HG02798 (cell line): ENCODE results near the gene DRP2.
"Not testable (repeated sequence)": the region's sequence is repeated elsewhere in the genome, so short reads cannot be mapped to it uniquely, and the experiment has no call there.

Source experiments
- ATAC-seq: cut with Tn5 transposase; IDR thresholded peaks from one replicate; pipeline ENCODE4 v1.9.1; 2021; ENCODE audit warnings: mild to moderate bottlenecking; ENCODE audit not compliant: unreplicated experiment, poor library complexity

The DRP2 gene

DNA sequence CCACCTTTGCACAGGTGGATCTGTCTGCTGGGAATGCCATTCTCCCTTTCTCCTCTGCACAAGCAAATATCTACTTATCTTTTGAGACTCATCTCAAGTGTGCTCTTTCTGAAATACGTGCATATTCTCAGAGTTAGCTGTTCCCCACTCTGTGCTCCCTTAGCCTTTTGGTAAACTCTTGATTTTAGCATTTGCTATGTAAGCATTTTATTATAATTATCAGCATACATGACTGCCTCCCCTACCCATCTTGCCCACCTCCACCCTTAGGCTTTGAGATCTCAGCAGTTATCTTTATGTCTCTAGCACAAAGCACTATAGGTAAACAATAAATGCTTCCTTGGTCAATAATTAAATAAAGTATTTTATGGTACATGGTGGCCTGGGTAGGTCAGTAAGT, 11.5 kb downstream of the DRP2 start:
- no peak for ATAC-seq

DNA sequence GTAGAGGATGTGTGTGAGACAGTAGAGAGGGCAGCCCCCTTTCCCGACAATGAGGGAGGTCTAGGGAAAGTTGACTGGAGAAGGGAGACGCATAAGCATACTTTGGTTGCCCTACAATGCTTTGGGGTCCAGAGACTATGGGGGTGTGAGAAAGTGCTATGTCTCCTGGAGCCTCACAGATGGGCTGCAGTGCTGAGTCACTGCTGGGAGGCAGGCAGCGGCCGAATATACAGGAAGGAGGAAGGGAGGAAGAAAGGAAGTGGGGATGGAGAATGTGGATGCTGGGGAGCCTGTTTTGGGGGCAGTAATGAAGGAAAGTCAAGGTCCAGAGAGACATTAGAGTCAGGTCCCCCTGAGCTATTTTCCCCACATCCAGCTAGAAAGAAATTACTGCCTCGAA, 12.7 kb downstream of the DRP2 start:
- no peak for ATAC-seq

DNA sequence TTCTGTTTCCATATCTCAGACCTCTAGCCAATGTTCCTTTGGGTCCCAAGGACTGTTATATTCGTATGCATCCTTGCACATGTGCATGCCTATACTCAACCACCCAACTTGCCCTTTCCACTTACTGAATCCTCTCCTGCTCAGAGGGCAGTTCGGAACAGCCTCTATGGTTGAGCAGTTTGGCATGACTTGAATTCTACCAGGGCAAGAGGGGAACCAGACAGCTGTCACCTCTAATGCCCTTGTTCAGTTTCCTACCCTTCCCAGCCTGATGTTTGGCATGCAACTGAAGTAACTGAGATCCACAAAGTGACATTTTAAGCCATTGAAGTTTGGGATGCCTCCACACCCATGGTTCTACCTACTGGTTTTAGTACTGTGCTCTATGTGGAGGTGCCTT, 17.5 kb downstream of the DRP2 start:
- no peak for ATAC-seq

DNA sequence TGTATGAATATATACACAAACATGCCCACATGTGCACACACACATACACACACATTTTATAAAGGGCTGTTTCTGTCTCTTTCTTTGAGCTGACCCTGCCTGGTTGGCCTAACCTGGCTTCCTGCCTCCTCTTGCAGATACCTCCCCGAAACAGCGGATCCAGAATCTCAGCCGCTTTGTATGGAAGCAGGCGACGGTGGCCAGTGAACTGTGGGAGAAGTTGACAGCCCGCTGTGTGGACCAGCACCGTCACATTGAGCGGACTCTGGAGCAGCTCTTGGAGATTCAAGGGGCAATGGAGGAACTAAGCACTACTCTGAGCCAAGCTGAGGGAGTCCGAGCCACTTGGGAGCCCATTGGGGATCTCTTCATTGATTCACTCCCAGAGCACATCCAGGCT, 21.9 kb downstream of the DRP2 start:
- no peak for ATAC-seq

DNA sequence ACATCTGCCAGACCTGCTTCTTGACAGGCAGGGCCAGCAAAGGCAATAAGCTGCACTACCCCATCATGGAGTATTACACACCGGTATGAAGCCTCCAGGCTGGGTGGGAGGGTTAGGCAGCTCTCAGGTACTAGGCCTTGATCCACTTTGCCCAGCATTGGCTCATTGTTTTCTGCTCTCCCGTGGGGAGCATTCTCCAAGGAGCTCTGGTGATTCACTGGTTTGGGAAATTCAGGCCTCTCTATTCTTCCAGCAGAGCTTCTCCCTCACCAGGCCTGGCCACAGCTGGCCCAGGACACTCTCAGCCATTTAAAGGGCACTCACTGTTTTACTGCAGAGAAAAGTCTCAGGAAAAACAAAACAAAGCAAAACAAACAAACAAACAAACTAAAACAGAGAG, 33.0 kb downstream of the DRP2 start:
- no peak for ATAC-seq

DNA sequence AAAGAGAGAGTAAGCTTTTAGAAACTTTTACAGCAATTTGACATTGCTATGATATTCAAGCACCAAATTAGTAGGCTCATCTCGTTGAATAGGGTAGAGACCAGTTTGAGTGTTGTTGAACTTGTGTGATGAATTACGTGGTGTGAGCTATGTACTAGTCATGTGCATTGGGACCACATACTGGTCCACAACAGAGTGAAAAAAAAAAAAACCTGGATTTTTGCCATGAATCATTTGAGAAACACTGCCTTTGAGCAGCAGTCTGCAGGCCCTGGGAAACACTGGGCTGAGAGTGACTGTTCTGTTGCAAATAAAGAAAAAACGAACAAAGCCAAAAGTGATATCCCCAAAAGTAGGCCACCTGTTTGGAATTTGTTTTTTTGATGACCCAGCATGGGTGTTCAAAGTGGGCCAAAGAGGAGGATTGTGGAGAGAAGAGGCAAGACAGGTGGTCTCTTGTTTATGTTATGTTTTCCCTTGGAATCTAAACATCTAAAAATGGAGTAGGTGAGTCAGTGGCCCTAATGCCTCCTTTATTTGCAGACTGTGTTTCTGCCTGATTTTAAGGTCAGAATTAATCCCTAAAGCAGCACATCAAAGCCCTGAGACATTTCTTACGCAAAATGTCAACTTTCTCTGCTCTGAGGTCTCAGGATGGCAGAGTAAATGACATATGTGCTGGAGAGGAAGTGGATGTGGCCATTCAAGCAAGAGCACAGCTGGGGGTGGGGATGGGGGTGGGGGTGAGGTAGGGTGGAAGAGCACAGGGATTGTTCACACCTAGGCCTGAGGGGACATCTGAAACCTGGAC, 38.1 kb downstream of the DRP2 start:
- no peak for ATAC-seq

DNA sequence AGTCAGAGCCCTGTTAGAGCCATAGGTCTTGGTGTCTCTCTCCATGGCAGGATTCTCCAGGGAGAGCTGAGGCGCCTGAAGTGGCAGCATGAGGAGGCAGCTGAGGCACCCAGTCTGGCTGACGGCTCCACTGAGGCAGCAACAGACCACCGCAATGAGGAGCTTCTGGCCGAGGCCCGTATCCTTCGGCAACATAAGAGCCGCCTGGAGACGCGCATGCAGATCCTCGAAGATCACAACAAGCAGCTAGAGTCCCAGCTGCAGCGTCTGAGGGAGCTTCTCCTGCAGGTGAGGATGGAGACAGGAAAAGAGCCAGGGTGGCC, 38.6 kb downstream of the DRP2 start:
- ATAC-seq = no peak

DNA sequence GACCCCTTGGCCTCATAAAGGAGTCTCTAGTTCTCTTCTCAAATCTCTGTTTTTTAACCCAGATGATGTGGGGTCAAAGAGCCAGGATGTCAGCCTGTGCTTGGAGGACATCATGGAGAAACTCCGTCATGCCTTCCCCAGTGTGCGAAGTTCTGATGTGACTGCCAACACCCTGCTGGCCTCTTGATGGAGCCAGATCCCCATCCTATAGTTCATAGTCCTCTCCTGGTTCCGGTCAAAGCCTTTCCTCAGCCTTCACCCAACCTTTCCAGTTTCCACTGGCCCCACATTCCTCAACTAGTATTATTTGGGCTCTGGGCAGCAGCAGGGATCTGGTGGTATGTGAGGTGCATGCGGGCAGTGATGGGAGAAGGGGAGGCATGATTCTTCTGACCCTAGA, 40.8 kb downstream of the DRP2 start:
- ATAC-seq = no peak

DNA sequence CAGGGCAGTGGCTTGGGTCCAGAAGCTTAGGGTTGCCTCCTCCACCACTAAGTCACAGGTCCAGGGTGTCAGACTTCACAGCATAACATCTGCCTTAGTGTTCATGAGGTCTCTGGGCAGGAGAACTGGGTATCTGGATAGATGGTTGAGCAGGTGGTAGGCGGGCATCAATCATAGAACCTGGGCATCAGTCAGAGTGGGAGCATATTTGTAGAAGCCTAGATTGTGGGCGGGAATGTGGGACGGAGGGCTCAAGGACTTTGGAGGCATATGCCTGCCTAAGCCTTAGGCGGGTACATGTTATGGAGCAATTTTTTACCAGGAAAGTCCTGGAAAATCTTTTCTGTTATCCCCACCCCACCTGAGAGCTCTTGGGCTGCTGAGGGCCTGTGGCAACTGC, 43.0 kb downstream of the DRP2 start:
- ATAC-seq = no peak

DNA sequence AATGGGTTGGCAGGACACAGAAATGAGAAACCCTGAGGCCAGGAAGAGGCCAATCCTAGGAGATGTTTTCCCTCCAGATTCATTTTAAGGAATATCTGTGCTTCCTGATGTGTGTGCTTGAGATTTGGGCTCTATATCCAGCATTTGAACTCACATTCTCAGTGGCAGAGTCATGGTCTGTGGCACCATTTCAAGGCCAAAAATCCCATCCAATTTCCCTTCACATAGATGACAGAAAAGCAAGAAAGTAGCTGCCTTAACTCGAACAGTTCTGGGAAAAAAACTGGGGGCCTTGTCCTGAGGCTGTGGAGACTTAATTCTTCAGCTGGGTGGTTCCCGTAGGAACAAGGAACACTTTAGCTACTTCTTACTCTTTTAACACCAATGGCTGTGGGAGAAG, 44.2 kb downstream of the DRP2 start:
- ATAC-seq = no peak

DNA sequence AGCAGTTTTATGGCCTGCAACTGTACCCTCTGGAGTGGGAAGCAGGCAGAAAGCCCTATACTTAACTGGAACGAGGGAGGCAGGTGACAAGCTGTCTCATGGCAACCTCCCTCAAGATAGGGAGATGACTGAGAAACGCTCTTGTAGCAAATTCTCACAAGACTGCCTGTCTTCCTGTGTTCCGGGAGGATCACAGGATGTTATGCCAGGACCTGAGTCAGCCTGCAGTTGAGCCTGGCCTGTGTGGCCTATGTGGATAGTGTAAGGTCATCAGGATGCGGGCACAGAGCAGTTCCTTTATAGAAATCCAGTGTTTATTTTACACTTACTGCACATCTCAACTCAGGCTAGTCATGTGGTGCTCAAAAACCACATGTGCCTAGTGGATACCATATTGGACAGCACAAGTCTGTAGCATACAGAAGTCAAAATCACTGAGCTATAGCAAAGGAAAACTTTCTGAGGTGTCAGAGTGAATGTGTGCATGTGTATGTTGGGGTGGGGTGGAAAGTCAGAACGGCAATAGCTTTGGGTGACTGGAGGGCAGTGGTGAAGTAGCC, 46.4 kb downstream of the DRP2 start:
- no peak for ATAC-seq

DNA sequence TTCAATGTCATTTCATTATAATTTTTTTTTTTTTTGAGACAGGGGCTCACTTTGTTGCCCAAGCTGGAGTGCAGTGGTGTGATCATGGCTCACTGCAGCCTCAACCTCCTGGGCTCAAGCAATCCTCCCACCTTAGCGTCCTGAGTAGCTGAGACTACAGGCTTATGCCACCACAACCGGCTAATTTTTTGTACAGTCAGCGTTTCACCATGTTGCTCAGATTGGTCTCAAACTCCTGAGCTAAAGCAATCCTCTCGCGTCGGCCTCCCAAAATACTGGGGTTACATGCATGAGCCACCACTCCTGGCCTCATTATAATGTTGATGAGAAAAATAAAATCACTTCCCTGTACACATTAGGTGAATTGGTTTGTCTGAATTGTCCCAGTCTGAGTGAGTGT, 54.6 kb downstream of the DRP2 start:
- ATAC-seq = no peak

DNA sequence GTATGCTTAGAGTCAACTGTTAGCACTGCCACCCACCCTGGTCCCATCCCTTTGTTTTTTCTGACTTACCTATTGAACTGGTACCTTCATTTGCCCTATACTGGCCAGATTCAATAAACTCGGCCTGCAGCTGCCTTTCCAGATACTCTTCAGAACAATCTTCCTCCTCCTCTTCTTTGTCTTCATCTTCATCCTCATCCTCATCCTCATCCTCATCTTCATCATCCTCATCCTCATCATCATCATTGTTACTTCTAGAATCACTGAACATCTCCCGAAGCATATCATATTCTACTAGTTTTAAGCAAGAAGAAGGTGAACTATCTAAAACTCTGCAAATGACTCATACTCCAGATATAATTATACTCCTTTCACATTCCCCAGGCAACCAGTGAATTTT, 56.7 kb downstream of the DRP2 start:
- ATAC-seq = no peak

DNA sequence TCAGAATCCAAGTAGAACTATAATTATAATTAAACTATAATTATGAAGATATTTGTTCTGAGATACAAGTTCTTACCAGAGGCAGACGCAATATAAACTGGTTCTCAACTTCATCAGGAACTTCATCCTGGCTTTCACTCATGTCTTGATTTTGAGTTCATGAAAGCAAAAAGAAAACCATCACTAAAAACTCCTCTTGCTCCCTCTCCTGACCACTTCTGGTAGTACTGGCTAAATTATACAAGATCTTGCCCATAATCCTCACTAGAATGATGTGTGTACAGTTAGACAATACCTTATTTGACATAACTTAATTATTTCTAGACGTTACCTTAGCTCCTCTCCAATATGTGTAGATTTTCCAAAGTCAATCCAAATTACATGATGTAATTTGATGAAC, 67.8 kb downstream of the DRP2 start:
- ATAC-seq = peak; percentile 57

DNA sequence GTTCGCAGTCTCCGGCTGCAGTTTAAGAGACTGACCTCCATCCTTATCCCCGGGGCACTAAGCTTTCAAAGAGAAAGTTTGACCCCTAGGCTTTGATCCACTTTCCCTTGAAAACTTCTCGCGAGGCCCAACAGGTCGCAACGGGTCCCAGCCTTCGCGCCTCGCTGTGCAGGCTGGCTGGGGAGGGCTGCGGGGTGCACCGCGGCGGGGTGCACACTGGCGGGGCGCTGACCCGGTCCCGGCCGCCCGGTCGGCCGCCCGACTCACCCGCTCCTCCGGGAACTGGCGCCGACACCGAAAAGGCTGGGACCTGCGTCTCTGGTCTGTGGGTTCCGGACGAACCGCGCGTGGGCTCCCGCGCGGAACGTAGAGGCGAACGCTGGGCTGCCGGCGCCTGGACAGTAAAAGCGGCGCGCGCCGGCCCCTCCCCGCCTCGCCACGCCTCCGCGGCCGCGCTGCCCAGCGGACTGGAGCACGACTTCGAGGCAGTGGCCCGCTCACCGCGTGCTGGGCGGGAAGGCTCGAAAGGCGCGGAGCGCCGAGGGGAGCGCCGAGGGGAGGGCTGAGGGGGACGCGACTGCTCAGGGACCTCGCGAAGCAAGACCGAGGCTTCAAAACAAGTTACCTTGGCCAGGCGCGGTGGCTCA, 71.5 kb downstream of the DRP2 start, which contains the start of gene TAF7L:
Gene TAF7L (minus strand): TSS at position 378 of the 647 bp plus-strand sequence. CDS start 3,791 bp downstream, outside the sequence.
- no peak for ATAC-seq

DNA sequence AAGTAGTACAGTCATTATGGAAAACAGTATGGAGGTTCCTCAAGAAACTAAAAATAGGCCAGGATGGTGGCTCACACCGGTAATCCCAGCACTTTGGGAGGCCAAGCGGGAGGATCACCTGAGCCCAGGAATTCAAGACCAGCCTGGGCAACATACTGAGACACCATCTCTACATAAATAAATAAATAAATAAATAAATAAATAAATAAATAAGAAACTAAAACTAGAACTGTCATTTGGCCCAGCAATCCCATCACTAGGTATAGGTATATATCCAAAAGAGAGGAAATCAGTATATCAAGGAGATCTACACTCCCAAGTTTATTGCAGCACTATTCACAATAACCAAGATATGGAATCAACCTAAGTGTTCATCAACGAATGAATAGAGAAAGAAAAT, 76.0 kb downstream of the DRP2 start:
- not testable (repeated sequence) for ATAC-seq

DNA sequence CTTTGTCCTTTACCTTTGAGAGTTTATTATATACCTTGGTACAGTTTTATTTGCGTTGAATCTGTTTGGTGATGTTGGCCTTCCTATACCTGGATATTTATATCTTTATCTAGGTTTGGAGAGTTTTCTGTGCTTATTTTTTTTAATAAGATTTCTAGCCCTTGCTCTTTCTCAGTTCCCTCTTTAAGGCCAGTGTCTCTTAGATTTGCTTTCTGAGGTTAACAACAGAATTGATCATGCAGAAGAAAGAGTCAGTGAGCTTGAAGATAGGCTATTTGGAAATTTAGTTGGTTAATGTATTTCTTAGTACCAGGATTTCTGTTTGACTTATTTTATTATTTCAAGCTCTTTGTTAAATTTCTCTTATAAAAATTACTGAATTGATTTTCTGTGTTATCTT, 84.2 kb downstream of the DRP2 start:
- no peak for ATAC-seq
